HG03432 (cell line): Measurements from ENCODE around the gene RIGI.
"Not testable (repeated sequence)": the region's sequence is repeated elsewhere in the genome, so short reads cannot be mapped to it uniquely, and the experiment has no call there.

ENCODE experiments used
- ATAC-seq: cut with Tn5 transposase; IDR thresholded peaks from one replicate; pipeline ENCODE4 v1.9.1; 2021; ENCODE audit warnings: mild to moderate bottlenecking, moderate library complexity; ENCODE audit not compliant: unreplicated experiment

The RIGI gene

GRCh38 chr9:32533336-32533735 lies 7.3 kb upstream of the RIGI start:
- no peak for ATAC-seq

- ATAC-seq, result no peak
Observed at GRCh38 chr9:32526707-32527048, 682 bp upstream of the RIGI start.

- no peak for ATAC-seq
Observed at GRCh38 chr9:32525709-32526030, 326 bp downstream of the RIGI start.

GRCh38 chr9:32524892-32525708 lies 896 bp downstream of the RIGI start:
- peak; percentile 35 for ATAC-seq

- not testable (repeated sequence) for ATAC-seq
Observed at GRCh38 chr9:32524558-32524891, 1.5 kb downstream of the RIGI start.

- ATAC-seq, result no peak
Observed at GRCh38 chr9:32523910-32524309, 2.1 kb downstream of the RIGI start.

- no peak for ATAC-seq
Observed at GRCh38 chr9:32518276-32518675, 7.7 kb downstream of the RIGI start.

- no peak for ATAC-seq
Observed at GRCh38 chr9:32516241-32516640, 9.8 kb downstream of the RIGI start.

- ATAC-seq, result no peak
Observed at GRCh38 chr9:32508728-32509127, 17.3 kb downstream of the RIGI start.

- ATAC-seq, result no peak
Observed at GRCh38 chr9:32503008-32503407, 23.0 kb downstream of the RIGI start.

GRCh38 chr9:32502464-32502863 lies 23.5 kb downstream of the RIGI start:
- no peak for ATAC-seq

- no peak for ATAC-seq
Observed at GRCh38 chr9:32501868-32502267, 24.1 kb downstream of the RIGI start.

GRCh38 chr9:32500768-32501167 lies 25.2 kb downstream of the RIGI start:
- no peak for ATAC-seq

- ATAC-seq, result no peak
Observed at GRCh38 chr9:32497921-32498320, 28.1 kb downstream of the RIGI start.

GRCh38 chr9:32490601-32491000 lies 35.4 kb downstream of the RIGI start:
- ATAC-seq, result no peak

GRCh38 chr9:32487981-32488380 lies 38.0 kb downstream of the RIGI start:
- no peak for ATAC-seq

- no peak for ATAC-seq
Observed at GRCh38 chr9:32486839-32487562, 39.0 kb downstream of the RIGI start.

- no peak for ATAC-seq
Observed at GRCh38 chr9:32483343-32483742, 42.7 kb downstream of the RIGI start.
